GM12891 (cell line): ENCODE data around the gene ADAMTS8.

Source experiments
- POLR2A ChIP-seq: IDR thresholded peaks from 2 replicates; pipeline ENCODE4 v1.6.1; 2011; ENCODE audit warnings: low read depth, low read length, control low read depth
- POLR2AphosphoS5 ChIP-seq: IDR thresholded peaks from 2 replicates; pipeline ENCODE4 v1.6.1; 2011; ENCODE audit warnings: low read depth, low read length, control low read depth

DNA sequence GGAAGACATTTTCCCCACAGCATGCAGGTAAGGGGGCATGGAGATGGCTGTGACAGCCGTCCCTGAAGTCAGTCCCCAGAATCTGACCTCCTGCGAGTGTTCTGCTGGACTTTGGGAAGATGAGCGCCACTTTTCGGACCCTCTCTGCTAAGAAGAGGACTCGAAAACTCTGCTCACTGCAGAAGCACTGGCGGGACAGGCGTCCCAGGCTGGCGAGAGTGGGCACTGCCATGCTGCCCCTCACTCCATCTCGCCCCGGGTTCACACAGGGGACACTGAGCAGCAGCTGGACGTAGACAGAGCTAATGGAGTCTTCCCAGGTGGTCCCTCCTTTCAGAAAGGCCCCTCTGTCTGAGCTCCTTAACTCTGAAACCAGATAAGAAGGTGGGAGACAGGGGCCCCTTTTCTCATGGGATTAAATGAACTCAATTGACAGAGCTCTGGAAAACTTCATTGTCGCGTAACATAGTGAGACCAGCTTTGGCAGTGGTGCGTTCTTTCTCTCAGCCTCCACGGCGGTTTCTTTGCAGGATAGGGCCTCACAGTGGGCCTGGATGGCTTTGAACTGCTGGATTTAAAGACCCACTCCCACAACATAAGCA lies 4.8 kb downstream of the ADAMTS8 start:
- TF ChIP-seq POLR2A (no peak), POLR2AphosphoS5 (no peak)
